Activated CD8-positive, alpha-beta T cell treated with anti-CD3 and anti-CD28 coated beads, Interleukin-2, amount 10 ng/mL, durations not matched to agents 7 days and 5 days (primary cell): ENCODE results near the gene LLGL2. TPM values are rescaled to one million over a fixed set of nuclear protein-coding genes. Genes with fewer than 3 reads are reported as not detected.

ENCODE experiments used
- ATAC-seq: fragments of 150-1000 bp; cut with Tn5 transposase; one replicate; pipeline ENCODE4 v1.10.0; 2021; ENCODE audit warnings: moderate library complexity
- CTCF ChIA-PET: fragments of 350-600 bp; sonication (Branson Sonifier 250); formaldehyde crosslinking; loops from one replicate; lab custom pipeline; 2021; ENCODE audit warnings: antibody characterized with exemption; lab: Charles Lee
- POLR2A ChIA-PET: fragments of 350-600 bp; sonication (Branson Sonifier 250); formaldehyde crosslinking; loops from one replicate; lab custom pipeline; 2021; ENCODE audit warnings: antibody characterized with exemption; lab: Charles Lee
- DNase-seq: peaks from one replicate; pipeline ENCODE4 v3.0.0-alpha.2; 2020
- H3K27ac Mint-ChIP-seq: one replicate; pipeline ENCODE4 v1.8.0; 2021; ENCODE audit warnings: mild to moderate bottlenecking, mixed read lengths
- H3K27me3 Mint-ChIP-seq: one replicate; pipeline ENCODE4 v1.8.0; 2021; ENCODE audit warnings: low read depth, mixed read lengths
- H3K36me3 Mint-ChIP-seq: one replicate; pipeline ENCODE4 v1.8.0; 2021; ENCODE audit warnings: low read depth, mixed read lengths
- H3K4me1 Mint-ChIP-seq: one replicate; pipeline ENCODE4 v1.8.0; 2021; ENCODE audit warnings: low read depth, mixed read lengths
- H3K4me3 Mint-ChIP-seq: one replicate; pipeline ENCODE4 v1.8.0; 2021; ENCODE audit warnings: mild to moderate bottlenecking, mixed read lengths
- H3K9me3 Mint-ChIP-seq: one replicate; pipeline ENCODE4 v1.8.0; 2022; ENCODE audit warnings: mixed read lengths; ENCODE audit not compliant: insufficient read depth
- total RNA-seq, 2 experiments: library from RNA; stranded (reverse); gene quantifications; one replicate each; pipeline ENCODE4 v1.2.3, GENCODE V29; 2021

Gene LLGL2
- total RNA-seq, 2 experiments from 2014 or later: 19.3 to 19.8 TPM

DNA sequence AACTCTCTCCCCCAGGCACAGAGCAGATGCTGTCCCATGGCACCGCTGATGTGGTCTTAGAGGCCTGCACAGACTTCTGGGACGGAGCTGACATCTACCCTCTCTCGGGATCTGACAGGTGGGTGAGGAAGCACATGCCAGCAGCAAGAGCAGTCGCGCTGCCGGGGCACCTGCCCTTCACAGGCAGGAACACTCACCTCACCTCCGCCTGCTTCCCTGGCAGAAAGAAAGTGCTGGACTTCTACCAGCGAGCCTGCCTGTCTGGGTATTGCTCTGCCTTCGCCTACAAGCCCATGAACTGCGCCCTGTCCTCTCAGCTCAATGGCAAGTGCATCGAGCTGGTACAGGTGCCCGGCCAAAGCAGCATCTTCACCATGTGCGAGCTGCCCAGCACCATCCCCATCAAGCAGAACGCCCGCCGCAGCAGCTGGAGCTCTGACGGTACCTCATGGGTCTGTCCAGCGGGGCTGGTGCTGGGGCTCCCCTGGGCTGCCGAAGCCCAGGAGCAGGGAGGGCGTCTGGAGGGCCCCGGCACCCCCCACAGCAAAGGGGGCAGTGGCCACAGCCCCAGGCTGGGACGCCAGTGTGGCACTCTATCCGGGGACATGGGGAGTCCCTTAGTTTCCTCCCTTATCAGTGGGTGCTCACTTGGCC lies 31.9 kb upstream of the LLGL2 start:
- peaks cover 10% of the 10 kb centered on the region for H3K4me1 Mint-ChIP-seq
- no peaks in the 10 kb centered on the region for H3K27me3 Mint-ChIP-seq
- POLR2A ChIA-PET: no interaction called here
- H3K9me3 Mint-ChIP-seq: no peaks in the 10 kb centered on the region
- DNase-seq (no peak), ATAC-seq (no peak)
- no peak overlapping the region for H3K27ac Mint-ChIP-seq
- H3K36me3 Mint-ChIP-seq: peaks cover 8% of the 10 kb centered on the region
- no peak overlapping the region for H3K4me3 Mint-ChIP-seq
- CTCF ChIA-PET: interaction anchor here (0.9 kb wide), 1 partner anchor 11 kb away, joined by 3 read pairs; no protein-coding TSS in a partner anchor

DNA sequence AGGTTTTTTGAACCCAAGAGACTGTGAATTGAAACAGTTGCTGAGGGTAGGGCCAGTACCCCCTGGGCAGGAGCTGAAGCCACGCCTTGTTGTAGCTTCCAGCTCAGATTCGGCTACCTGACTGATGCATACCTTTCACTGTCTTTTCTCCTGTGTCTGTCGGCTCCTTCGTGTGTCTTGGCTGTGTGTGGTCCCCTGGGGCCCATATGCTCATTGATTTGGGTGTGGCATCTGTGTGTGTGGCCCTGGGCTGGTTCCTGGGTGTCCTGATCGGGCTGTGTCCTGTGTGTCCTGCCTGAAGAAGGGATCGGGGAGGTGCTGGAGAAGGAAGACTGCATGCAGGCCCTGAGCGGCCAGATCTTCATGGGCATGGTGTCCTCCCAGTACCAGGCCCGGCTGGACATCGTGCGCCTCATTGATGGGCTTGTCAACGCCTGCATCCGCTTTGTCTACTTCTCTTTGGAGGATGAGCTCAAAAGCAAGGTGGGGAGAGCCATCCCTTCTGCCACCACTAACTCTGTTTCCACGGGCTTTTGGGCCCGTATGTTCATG lies 31.1 kb upstream of the LLGL2 start:
- Mint-ChIP-seq H3K4me1 (peaks cover 7% of the 10 kb centered on the region), H3K9me3 (no peaks in the 10 kb centered on the region), H3K27me3 (no peaks in the 10 kb centered on the region), H3K36me3 (peaks cover 12% of the 10 kb centered on the region), H3K27ac (no peak overlapping the region), H3K4me3 (no peak overlapping the region)
- POLR2A ChIA-PET: no interaction called here
- ATAC-seq (no peak), DNase-seq (no peak)
- CTCF ChIA-PET: interaction anchor here (0.9 kb wide), 1 partner anchor 10 kb away, joined by 3 read pairs; no protein-coding TSS in a partner anchor

DNA sequence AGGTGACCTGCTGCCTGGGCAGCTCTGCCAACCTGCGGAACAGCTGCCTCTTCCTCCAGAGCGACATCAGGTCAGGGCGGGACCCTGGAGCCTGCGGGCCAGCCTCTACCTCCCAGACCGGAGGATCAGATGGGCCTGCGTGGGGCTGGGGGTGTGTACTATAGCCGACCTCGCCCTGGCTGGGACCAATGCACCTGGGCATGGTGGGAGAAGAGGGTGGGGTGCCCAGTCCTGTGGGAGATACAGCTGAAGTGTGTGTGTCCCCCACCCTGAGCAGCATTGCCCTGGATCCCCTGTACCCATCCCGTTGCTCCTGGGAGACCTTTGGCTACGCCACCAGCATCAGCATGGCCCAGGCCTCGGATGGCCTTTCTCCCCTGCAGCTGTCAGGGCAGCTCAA lies 29.5 kb upstream of the LLGL2 start:
- H3K4me1 Mint-ChIP-seq: peaks cover 7% of the 10 kb centered on the region
- H3K27me3 Mint-ChIP-seq: no peaks in the 10 kb centered on the region
- CTCF ChIA-PET: interaction anchor here (0.5 kb wide), 1 partner anchor 482 kb away, joined by 3 read pairs; no protein-coding TSS in a partner anchor
- H3K4me3 Mint-ChIP-seq: no peak overlapping the region
- H3K9me3 Mint-ChIP-seq: no peaks in the 10 kb centered on the region
- ATAC-seq: no peak
- peaks cover 12% of the 10 kb centered on the region for H3K36me3 Mint-ChIP-seq
- no peak for DNase-seq
- no peak overlapping the region for H3K27ac Mint-ChIP-seq
- POLR2A ChIA-PET: interaction anchor here (0.7 kb wide), 1 partner anchor 255 kb away, joined by 3 read pairs; no protein-coding TSS in a partner anchor

DNA sequence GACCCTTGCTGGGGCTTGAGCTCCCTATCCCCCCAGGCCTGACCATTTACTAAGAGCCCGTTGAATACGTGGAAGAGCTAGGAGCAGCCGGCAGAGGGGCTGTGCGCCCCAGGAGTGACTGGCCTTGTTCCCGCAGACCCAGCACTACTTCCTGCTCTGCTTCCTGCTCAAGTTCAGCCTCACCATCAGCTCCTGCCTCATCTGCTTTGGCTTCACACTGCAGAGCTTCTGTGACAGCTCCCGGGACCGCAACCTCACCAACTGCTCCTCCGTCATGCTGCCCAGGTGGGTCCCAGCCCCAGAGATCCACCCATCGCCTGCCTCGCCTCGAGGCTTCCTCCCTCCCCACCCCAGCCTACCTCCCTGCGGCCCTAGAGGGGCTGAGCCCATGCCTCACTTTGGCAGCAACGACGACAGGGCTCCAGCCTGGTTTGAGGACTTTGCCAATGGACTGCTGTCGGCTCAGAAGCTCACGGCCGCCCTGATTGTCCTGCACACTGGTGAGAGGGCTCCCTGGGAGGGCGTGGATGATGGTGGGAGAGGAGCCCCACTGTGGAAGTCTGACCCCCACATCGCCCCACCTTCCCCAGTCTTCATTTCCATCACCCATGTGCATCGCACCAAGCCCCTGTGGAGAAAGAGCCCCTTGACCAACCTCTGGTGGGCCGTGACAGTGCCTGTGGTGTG lies 27.3 kb upstream of the LLGL2 start:
- ATAC-seq: peak; percentile 28
- ChIA-PET CTCF (interaction anchor here (1.3 to 2.0 kb wide), 3 partner anchors 10 to 18 kb away, joined by 3 to 8 read pairs (median 4); partner anchors contain the start of gene TSEN54), POLR2A (interaction anchor here (0.6 to 2.0 kb wide), 3 partner anchors 11 to 83 kb away, joined by 3 to 10 read pairs (median 3); no protein-coding TSS in a partner anchor)
- DNase-seq: peak; percentile 31
- no peak overlapping the region for H3K4me3 Mint-ChIP-seq
- H3K9me3 Mint-ChIP-seq: no peaks in the 10 kb centered on the region
- no peaks in the 10 kb centered on the region for H3K27me3 Mint-ChIP-seq
- H3K27ac Mint-ChIP-seq: peak overlapping the region; percentile 79
- peaks cover 9% of the 10 kb centered on the region for H3K36me3 Mint-ChIP-seq
- peaks cover 7% of the 10 kb centered on the region for H3K4me1 Mint-ChIP-seq

GRCh38 chr17:75498726-75499213 lies 26.7 kb upstream of the LLGL2 start:
- H3K4me3 Mint-ChIP-seq: no peak overlapping the region
- H3K27ac Mint-ChIP-seq: no peak overlapping the region
- POLR2A ChIA-PET: interaction anchor here (0.6 to 2.0 kb wide), 4 partner anchors 11 to 287 kb away, joined by 3 to 10 read pairs (median 3); partner anchors contain the start of gene TMEM94
- H3K9me3 Mint-ChIP-seq: no peaks in the 10 kb centered on the region
- H3K4me1 Mint-ChIP-seq: peaks cover 7% of the 10 kb centered on the region
- peaks cover 9% of the 10 kb centered on the region for H3K36me3 Mint-ChIP-seq
- DNase-seq (no peak), ATAC-seq (no peak)
- CTCF ChIA-PET: interaction anchor here (0.8 to 2.0 kb wide), 4 partner anchors 14 to 86 kb away, joined by 3 to 8 read pairs (median 4); partner anchors contain the start of gene TSEN54
- no peaks in the 10 kb centered on the region for H3K27me3 Mint-ChIP-seq

DNA sequence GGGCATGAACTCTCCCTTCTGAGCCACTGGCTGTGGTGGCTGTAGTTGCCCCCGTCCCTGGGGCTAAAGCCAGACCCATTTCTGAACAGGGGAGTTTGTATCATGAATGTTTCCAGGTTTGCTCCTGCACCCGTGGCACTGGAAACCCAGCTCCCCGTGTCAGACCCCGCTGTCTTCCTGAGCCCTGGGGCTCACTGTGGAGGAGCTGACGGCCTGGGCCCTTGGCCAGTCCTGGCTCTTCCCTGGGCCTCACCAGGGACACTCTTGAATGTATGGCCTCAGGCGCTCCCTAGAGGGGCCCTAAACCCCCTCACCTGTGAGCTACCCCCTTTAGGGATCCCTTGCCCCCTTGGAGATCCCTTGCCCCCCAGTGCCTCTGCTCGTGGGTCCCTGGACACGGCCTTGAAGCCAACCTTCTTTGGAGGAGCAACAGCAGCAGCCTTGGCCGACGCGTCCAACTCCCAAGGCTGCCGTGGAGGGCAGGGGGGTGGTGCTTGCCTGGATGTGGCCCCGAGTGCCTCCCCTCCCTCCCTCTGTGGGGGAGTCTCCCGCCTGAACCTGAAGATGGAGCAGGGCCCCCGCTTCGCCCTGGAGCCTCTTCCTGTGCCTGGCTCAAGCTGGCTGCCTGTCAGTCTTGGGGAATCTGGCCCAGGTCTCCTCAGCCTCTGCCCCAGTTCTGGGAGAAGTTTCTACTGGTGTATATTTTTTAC lies 26.0 kb upstream of the LLGL2 start:
- ChIA-PET POLR2A (interaction anchor here (0.6 to 2.0 kb wide), 3 partner anchors 12 to 288 kb away, joined by 3 to 10 read pairs (median 3); partner anchors contain the start of gene TMEM94), CTCF (interaction anchor here (0.8 to 1.6 kb wide), 3 partner anchors 13 to 87 kb away, joined by 3 to 4 read pairs (median 3); no protein-coding TSS in a partner anchor)
- Mint-ChIP-seq H3K4me1 (peaks cover 7% of the 10 kb centered on the region), H3K9me3 (no peaks in the 10 kb centered on the region), H3K27me3 (no peaks in the 10 kb centered on the region), H3K27ac (no peak overlapping the region), H3K4me3 (no peak overlapping the region), H3K36me3 (peaks cover 9% of the 10 kb centered on the region)
- DNase-seq (no peak), ATAC-seq (no peak)

DNA sequence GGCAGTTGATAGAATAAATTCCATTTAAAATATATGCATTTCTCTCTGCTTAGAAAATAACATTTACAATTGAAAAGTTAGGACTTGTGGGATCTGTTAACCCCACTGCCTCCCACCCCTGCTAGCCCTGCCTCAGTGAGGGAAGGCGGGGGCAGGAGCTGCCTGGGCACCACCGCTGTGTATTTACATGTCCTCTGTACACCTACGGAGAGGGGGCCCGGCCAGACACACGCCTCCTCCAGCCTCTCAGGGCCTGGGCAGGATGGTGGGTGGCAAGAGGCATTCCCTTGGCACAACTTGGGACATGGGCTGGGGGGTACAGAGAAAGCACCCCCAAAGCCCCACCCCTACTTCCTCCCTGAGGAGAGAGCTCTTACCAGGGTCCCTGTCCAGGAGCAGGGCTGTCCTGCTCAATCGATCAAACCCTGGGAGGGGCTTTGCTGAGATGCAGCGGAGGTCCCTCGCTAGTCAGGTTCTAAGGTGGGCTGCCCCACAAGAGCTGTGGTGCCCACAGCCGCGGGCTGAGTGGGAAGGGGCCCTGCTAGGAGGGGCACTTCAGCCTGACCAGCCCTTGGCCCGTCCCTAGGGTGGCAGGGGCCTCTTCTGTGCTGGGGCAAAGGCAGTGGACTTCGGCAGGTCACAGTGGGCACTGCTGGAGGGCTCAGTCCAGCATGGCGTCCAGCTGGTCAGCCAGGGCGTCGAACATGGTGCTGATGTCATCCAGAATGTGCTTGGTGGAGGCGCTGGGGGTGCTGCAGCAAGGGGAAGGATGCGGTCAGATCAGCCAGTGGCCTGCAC lies 24.9 kb upstream of the LLGL2 start:
- POLR2A ChIA-PET: no interaction called here
- no peaks in the 10 kb centered on the region for H3K9me3 Mint-ChIP-seq
- no peak overlapping the region for H3K4me3 Mint-ChIP-seq
- H3K27me3 Mint-ChIP-seq: no peaks in the 10 kb centered on the region
- ATAC-seq: no peak
- peaks cover 7% of the 10 kb centered on the region for H3K4me1 Mint-ChIP-seq
- CTCF ChIA-PET: interaction anchor here (1.5 kb wide), 1 partner anchor 16 kb away, joined by 3 read pairs; the partner anchor contains the start of gene TSEN54
- no peak overlapping the region for H3K27ac Mint-ChIP-seq
- H3K36me3 Mint-ChIP-seq: peaks cover 9% of the 10 kb centered on the region
- no peak for DNase-seq

DNA sequence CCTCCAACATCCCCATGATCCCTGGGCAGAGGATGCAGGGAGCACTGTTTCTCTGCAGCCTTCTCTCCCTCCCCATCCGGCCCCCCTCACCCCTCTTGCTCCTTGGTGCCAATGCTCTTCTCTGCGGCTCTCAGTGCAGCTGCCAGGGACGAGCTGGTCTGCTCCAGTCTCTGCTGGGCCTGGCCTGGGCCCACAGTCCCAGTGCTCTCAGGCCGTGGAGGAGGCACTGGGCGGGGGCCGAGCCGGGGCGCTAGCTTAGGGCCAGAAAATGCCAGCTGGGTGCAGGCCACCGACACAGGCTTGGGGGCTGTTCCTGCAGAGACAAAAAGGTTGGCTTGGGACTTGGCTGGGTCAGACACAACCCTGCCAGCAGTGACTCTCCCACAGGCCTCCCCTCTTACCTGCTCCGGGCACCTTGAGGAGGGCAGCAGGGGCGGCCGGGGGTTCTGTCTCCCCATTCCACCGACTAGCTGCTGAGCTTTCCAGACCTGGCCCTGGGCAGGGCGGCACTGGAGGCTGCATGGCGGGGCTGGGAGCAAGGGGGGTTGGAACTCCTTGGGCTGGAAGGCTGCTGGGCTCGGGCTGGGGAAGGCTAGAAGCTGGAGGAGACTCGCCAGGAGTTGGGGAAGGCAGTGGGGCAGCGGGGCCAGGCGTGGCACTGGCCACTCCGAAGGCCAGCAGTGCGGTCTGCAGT lies 24.0 kb upstream of the LLGL2 start:
- ChIA-PET CTCF (interaction anchor here (1.5 kb wide), 1 partner anchor 15 kb away, joined by 3 read pairs; the partner anchor contains the start of gene TSEN54), POLR2A (no interaction called here)
- ATAC-seq (no peak), DNase-seq (no peak)
- H3K4me1 Mint-ChIP-seq: peaks cover 7% of the 10 kb centered on the region
- peaks cover 9% of the 10 kb centered on the region for H3K36me3 Mint-ChIP-seq
- no peak overlapping the region for H3K27ac Mint-ChIP-seq
- no peak overlapping the region for H3K4me3 Mint-ChIP-seq
- no peaks in the 10 kb centered on the region for H3K9me3 Mint-ChIP-seq
- no peaks in the 10 kb centered on the region for H3K27me3 Mint-ChIP-seq

DNA sequence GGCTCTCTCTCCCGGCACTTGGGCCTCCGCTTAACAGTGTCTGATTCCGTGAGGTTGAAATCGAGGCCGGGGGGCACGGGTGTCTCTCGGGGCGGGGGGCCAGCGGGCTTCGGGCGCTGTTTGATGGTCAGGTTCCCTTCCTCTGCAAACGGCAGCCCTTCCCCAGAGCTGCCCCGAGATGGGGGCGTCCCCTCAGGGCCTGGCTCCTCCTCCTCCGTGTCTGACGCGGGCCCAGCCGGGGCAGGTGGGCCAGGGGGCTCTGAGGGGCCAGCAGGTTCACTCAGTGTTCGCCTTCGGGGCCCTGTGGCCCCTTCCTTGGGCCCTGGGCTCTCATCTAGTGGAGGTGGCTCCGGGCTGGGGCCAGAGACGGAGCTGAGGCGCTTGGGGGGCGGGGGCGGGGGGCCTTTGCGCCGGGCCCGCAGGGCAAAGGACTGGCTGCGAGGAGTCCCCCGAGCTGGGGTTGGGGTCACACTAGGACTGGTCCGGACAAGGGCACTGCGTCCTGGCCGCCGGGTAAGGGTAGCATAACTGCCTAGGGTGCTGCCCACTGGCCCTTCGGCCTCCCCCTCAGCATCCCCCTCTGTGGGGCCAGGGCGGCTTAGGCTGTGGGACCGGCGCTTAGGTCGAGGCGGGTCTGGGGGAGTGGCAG lies 23.3 kb upstream of the LLGL2 start:
- ChIA-PET CTCF (no interaction called here), POLR2A (no interaction called here)
- Mint-ChIP-seq H3K27ac (no peak overlapping the region), H3K9me3 (no peaks in the 10 kb centered on the region), H3K4me3 (no peak overlapping the region), H3K27me3 (no peaks in the 10 kb centered on the region), H3K36me3 (peaks cover 7% of the 10 kb centered on the region), H3K4me1 (peaks cover 7% of the 10 kb centered on the region)
- ATAC-seq (no peak), DNase-seq (no peak)
